ENCODE data around the gene ATP11A.

Gene ATP11A

GRCh38 chr13:112928020-112928971 lies 238.5 kb downstream of the ATP11A start:
- no peak for DNase-seq (ENCODE audit: low read depth in 2 of 2)

- DNase-seq (ENCODE audit: low read depth in 2 of 2): no peak
These were observed 239.3 kb downstream of the ATP11A start for GRCh38 chr13:112928972-112929782.

DNA sequence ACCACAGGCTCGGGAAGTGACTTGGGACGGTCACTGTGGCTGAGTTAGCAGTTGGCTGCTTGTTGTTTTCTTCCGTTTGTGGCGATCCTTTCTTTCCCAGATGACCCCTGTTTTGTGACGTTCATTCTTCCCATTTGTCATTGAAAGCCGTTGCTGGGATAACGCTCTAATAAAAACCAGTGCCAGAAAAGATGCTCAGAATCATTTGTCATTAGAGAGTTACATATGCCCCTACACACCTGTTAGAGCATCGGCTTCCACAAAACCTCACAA lies 239.9 kb downstream of the ATP11A start:
- DNase-seq (ENCODE audit: low read depth in 2 of 2): no peak

DNA sequence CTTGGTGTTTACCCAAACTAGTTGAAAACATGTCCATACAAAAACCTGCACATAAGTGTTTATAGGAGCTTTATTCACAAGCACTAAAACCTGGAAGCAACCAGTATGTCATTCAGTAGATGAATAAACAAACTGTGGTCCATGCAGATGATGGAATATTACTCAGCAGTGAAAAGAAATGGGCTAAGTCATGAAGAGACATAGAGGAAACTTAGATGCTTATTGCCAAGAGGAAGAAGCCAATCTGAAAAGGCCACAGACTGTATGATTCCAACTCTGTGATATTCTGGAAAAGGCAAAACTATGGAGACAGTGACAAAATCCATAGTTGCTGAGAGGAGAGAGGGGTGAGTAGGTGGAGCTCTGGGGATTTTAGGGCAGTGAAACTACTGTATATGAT lies 240.4 kb downstream of the ATP11A start:
- no peak for DNase-seq (ENCODE audit: low read depth in 2 of 2)

DNA sequence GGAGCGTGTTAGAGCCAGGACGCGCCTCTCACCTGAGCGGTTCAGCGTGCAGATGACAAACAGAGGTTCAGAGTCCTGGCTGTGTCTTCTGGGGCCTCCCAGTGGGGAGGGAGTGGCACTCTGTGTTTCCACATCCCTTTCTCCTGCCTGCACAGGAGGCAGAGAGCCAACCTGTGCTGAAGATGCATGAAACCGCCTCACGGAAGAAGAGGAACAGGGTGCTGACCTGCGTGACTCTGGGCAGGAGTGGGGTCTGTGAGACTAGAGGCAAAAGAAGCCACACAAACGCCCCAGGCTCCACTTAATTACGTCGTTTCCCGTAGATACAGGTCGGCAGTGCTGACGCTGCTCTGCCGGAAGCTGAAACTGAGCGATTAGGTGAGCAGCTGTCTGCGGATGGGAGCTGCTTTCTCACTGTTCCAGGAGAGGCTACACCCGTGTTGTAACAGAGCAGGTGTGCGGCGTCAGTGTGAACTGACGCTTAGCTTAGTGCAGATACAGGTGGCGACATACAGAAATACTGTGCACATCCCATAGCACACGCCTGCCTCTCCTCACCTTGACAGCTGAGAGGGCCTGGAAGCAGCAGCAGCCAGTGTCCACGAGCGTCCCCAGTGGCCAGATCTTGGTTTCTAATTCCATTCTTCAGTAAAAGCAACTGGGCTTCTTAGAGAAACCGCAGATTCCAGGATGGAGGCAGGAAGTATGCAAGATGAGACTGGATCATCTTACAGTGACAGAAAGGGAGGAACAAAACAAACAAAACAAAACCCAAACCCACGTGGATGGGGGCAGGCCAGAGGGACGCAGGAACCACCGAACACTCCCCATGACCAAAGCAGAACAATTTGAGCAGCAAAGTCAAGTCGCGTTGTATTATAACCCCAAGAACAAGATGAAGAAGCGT lies 241.4 kb downstream of the ATP11A start:
- DNase-seq (ENCODE audit: low read depth in 2 of 2): no peak

DNA sequence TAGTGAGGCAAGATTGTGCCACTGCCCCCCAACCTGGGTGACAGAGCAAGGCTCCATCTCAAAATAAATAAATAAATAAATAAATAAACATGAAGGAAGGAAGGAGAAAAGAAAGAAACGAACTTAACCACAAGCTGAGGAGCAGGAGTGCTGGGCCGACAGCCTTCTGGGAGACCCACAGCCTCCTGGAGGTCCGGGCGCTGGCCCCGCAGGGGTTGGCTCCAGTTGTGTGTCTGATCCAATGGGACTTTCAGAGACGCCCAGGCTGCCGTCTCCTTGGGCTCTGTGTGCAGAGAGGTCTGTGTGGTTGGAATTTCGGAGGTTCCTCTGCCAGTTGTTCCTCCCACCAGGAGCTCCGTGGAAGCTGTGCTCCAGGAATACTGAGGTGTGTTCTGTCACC lies 243.1 kb downstream of the ATP11A start:
- DNase-seq (ENCODE audit: low read depth in 2 of 2): no peak

DNA sequence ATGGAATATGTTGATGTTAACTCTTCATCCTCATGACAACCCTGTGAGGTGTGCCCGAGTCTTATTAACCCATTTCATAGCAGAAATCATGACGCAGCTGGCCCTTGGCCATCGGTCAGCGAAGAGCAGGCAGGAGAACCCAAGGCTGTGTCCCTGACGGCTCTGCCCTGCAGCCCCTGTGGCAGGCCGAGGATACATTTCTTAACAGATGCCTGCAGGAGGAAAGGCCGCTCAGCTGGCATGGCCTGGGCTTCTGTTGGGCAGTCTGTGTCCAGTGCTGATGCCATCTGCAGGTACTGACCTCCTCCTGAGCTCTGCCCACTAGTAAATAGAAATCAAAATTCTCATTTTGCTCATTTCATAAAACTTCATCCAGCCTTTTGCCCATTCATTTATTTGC lies 243.8 kb downstream of the ATP11A start:
- DNase-seq (ENCODE audit: low read depth in 2 of 2): no peak

DNA sequence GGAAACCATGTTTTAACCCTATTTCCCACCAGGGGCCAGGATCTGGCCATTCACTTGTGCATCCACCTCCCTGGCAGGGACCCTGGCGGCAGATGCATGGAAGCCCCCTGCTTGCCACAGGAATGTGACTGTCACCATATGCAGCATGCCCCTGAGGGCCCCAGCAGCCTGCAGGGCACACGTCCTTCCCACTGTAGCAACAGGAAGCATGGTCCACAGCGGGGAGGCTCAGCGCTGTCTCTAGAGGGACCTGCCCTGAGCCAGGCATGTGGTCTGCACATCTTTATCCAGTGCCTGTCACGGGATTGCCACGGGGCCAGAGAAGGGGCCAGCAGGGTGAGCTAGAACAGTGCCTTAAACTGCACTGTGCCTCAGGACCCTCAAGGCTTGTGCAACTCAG lies 244.2 kb downstream of the ATP11A start:
- no peak for DNase-seq (ENCODE audit: low read depth in 2 of 2)

All from stimulated activated CD8-positive, alpha-beta memory T cell treated with anti-CD3 and anti-CD28 coated beads, Interleukin-2, amount 100 ng/mL, for 1 hour (primary cell).